ENCODE data around the gene PDE4B. TPM values are rescaled to one million over a fixed set of nuclear protein-coding genes. Genes with fewer than 3 reads are reported as not detected.

The PDE4B gene
- total RNA-seq, 2 donors from 2014 or later: 2.0 to 5.7 TPM

GRCh38 chr1:66270119-66270812, 477.6 kb downstream of the PDE4B start:
- Histone ChIP-seq H3K4me1 (peaks cover 5% of the 10 kb centered on the region), H3K4me3 (no peak overlapping the region), H3K27ac (no peak overlapping the region), H3K9ac (ENCODE audit: low read depth in 2 of 2, low read length in 2 of 2) (no peak overlapping the region), H3K36me3 (no peaks in the 10 kb centered on the region), H3K27me3 (no peaks in the 10 kb centered on the region), H3K9me3 (no peaks in the 10 kb centered on the region)
- no peak for TF ChIP-seq CTCF (IDR thresholded peaks at IDR 0.05)
- intact Hi-C loops (cut with DNase I): no loop called here
- DNase-seq: no peak

GRCh38 chr1:66271216-66271903, 478.7 kb downstream of the PDE4B start:
- Histone ChIP-seq H3K4me1 (peaks cover 5% of the 10 kb centered on the region), H3K36me3 (no peaks in the 10 kb centered on the region), H3K27ac (peak overlapping the region; percentile 62), H3K4me3 (no peak overlapping the region), H3K9ac (ENCODE audit: low read depth in 2 of 2, low read length in 2 of 2) (peak overlapping the region; percentile 4 to 60), H3K27me3 (no peaks in the 10 kb centered on the region), H3K9me3 (no peaks in the 10 kb centered on the region)
- peak; percentile 77 for DNase-seq
- intact Hi-C loops (cut with DNase I): no loop called here
- no peak for TF ChIP-seq CTCF (IDR thresholded peaks at IDR 0.05)

- DNase-seq: peak; percentile 50
- intact Hi-C loops (cut with DNase I): no loop called here
- peaks cover 5% of the 10 kb centered on the region for H3K4me1 ChIP-seq
- peak overlapping the region; percentile 4 to 60 for H3K9ac ChIP-seq (ENCODE audit: low read depth in 2 of 2, low read length in 2 of 2)
- no peak overlapping the region for H3K4me3 ChIP-seq
- H3K27ac ChIP-seq: peak overlapping the region; percentile 62
- no peaks in the 10 kb centered on the region for H3K27me3 ChIP-seq
- no peaks in the 10 kb centered on the region for H3K36me3 ChIP-seq
- no peaks in the 10 kb centered on the region for H3K9me3 ChIP-seq
- no peak for TF ChIP-seq CTCF (IDR thresholded peaks at IDR 0.05)
These were observed 479.2 kb downstream of the PDE4B start for GRCh38 chr1:66271904-66272254.

GRCh38 chr1:66273656-66274055, 481.0 kb downstream of the PDE4B start:
- Histone ChIP-seq H3K27me3 (no peaks in the 10 kb centered on the region), H3K4me3 (no peak overlapping the region), H3K9me3 (no peaks in the 10 kb centered on the region), H3K4me1 (peaks cover 5% of the 10 kb centered on the region), H3K27ac (no peak overlapping the region), H3K36me3 (no peaks in the 10 kb centered on the region), H3K9ac (ENCODE audit: low read depth in 2 of 2, low read length in 2 of 2) (no peak overlapping the region)
- DNase-seq: no peak
- intact Hi-C loops (cut with DNase I): no loop called here
- no peak for TF ChIP-seq CTCF (IDR thresholded peaks at IDR 0.05)

- H3K27ac ChIP-seq: no peak overlapping the region
These were observed 481.9 kb downstream of the PDE4B start for GRCh38 chr1:66274634-66275033.

More at GRCh38 chr1:66274634-66275033, 481.9 kb downstream of the PDE4B start:
- H3K9me3 ChIP-seq: no peaks in the 10 kb centered on the region
- H3K27me3 ChIP-seq: no peaks in the 10 kb centered on the region
- no peak overlapping the region for H3K4me3 ChIP-seq
- DNase-seq: no peak
- intact Hi-C loops (cut with DNase I): loop anchor here (5.0 kb wide), 1 partner anchor 63 kb away; no protein-coding TSS in a partner anchor
- H3K9ac ChIP-seq (ENCODE audit: low read depth in 2 of 2, low read length in 2 of 2): no peak overlapping the region
- no peak for TF ChIP-seq CTCF (IDR thresholded peaks at IDR 0.05)
- peaks cover 5% of the 10 kb centered on the region for H3K4me1 ChIP-seq
- no peaks in the 10 kb centered on the region for H3K36me3 ChIP-seq

Measured in colonic mucosa (tissue), 4 donors.